HCT116 (cell line): ENCODE measurements around the gene ERVFRD-1. TPM values are rescaled to one million over a fixed set of nuclear protein-coding genes. Genes with fewer than 3 reads are reported as not detected.

Experiments
- ATAC-seq: fragments of 200-7000 bp; cut with Tn5 transposase; 2 replicates; pipeline ENCODE4 v1.9.1; 2020; ENCODE audit warnings: mild to moderate bottlenecking, moderate library complexity
- BruUV-seq: library from RNA; stranded (reverse); fragments of 400-500 nt; replicated peaks from 2 replicates; lab custom pipeline; 2021; lab: Mats Ljungman, UMichigan
- CTCF ChIA-PET: fragments of 300-600 bp; sonication (Branson Sonifier 250); formaldehyde crosslinking; loops from one replicate; lab custom pipeline; 2021; ENCODE audit warnings: antibody characterized with exemption; lab: Charles Lee
- POLR2A ChIA-PET: fragments of 300-600, 350-600 bp; sonication (Branson Sonifier 250); formaldehyde crosslinking; loops from one replicate; lab custom pipeline; 2021; ENCODE audit warnings: antibody characterized with exemption; lab: Charles Lee
- RAD21 ChIA-PET, 2 experiments: fragments of 300-600 bp; sonication (Branson Sonifier 250); formaldehyde crosslinking; loops; one replicate each; lab custom pipeline; 2023; ENCODE audit warnings: low total read pairs in 2 of 2; ENCODE audit not compliant: uncharacterized antibody in 2 of 2, unreplicated experiment in 2 of 2, low non-redundant PET in 1 of 2; lab: Charles Lee
- DNase-seq: peaks from one replicate; pipeline ENCODE4 v3.0.0-alpha.2; 2010; ENCODE audit warnings: low read depth, low spot score
- H2AFZ ChIP-seq: fragments of 200-600 bp; shearing (Covaris generic), sonication (generic); 2 replicates; pipeline ENCODE4 v1.6.1; 2017; ENCODE audit warnings: low read depth, mixed run types, mixed read lengths, antibody characterized with exemption, low read length; ENCODE audit not compliant: poor library complexity, severe bottlenecking
- H3K27ac ChIP-seq: 2 replicates; pipeline ENCODE4 v1.5.1; 2012; ENCODE audit warnings: low read depth, low read length
- H3K27me3 ChIP-seq: fragments of 200-600 bp; sonication (generic); 2 replicates; pipeline ENCODE4 v1.6.1; 2016; ENCODE audit warnings: mixed run types, low read length, mixed read lengths; ENCODE audit not compliant: insufficient read depth
- H3K36me3 ChIP-seq, 2 experiments: fragments of 200-500 bp in 1 of 2; fragments of 200-600 bp in 1 of 2; sonication (Bioruptor generic) in 1 of 2; sonication (generic) in 1 of 2; 2 replicates each; pipeline versions ENCODE4 v1.5.1 to v1.6.1; 2014 to 2016; ENCODE audit warnings: low read length in 2 of 2, inconsistent platforms in 1 of 2, mixed read lengths in 1 of 2, mixed run types in 1 of 2; ENCODE audit not compliant: insufficient read depth in 2 of 2, control insufficient read depth in 1 of 2
- H3K4me1 ChIP-seq, 2 experiments: fragments of 200-600 bp in 1 of 2; sonication (generic) in 1 of 2; 2 replicates each; pipeline versions ENCODE4 v1.5.1 to v1.6.1; 2012 to 2017; ENCODE audit warnings: low read length in 2 of 2, inconsistent platforms in 1 of 2, mild to moderate bottlenecking in 1 of 2, mixed read lengths in 1 of 2, mixed run types in 1 of 2, moderate library complexity in 1 of 2; ENCODE audit not compliant: insufficient read depth in 2 of 2, control insufficient read depth in 1 of 2
- H3K4me2 ChIP-seq: fragments of 200-600 bp; sonication (generic); 2 replicates; pipeline ENCODE4 v1.6.1; 2017; ENCODE audit warnings: mixed run types, low read length, mixed read lengths
- H3K4me3 ChIP-seq, 2 experiments: fragments of 200-600 bp in 1 of 2; sonication (generic) in 1 of 2; replicated peaks in 1 of 2; 2 replicates each; pipeline ENCODE4 v1.5.1; 2011 to 2016; ENCODE audit warnings: low read length in 2 of 2, control low read depth in 1 of 2, low read depth in 1 of 2, mild to moderate bottlenecking in 1 of 2, mixed read lengths in 1 of 2, mixed run types in 1 of 2
- H3K79me2 ChIP-seq: fragments of 200-600 bp; sonication (generic); 2 replicates; pipeline ENCODE4 v1.6.1; 2017; ENCODE audit warnings: mild to moderate bottlenecking, mixed run types, low read length, moderate library complexity, mixed read lengths; ENCODE audit not compliant: insufficient read depth
- H3K9ac ChIP-seq: fragments of 200-600 bp; sonication (generic); 2 replicates; pipeline ENCODE4 v1.6.1; 2016; ENCODE audit warnings: low read length, mixed read lengths
- H3K9me2 ChIP-seq: fragments of 200-600 bp; sonication (generic), shearing (Covaris generic); 2 replicates; pipeline ENCODE4 v1.6.1; 2017; ENCODE audit warnings: mixed run types, mild to moderate bottlenecking, moderate library complexity; ENCODE audit not compliant: insufficient read depth
- H3K9me3 ChIP-seq, 2 experiments: fragments of 200-500 bp in 1 of 2; fragments of 200-600 bp in 1 of 2; sonication (Bioruptor generic) in 1 of 2; sonication (generic) in 1 of 2; 2 replicates each; pipeline ENCODE4 v1.6.1; 2014 to 2017; ENCODE audit warnings: low read length in 2 of 2, mixed read lengths in 2 of 2, inconsistent platforms in 1 of 2, low read depth in 1 of 2, mild to moderate bottlenecking in 1 of 2, mixed run types in 1 of 2, moderate library complexity in 1 of 2; ENCODE audit not compliant: control insufficient read depth in 1 of 2, insufficient read depth in 1 of 2
- H4K20me1 ChIP-seq: fragments of 200-600 bp; sonication (generic), shearing (Covaris generic); 2 replicates; pipeline ENCODE4 v1.6.1; 2017; ENCODE audit warnings: mixed run types, mild to moderate bottlenecking, moderate library complexity; ENCODE audit not compliant: insufficient read depth
- CEBPB ChIP-seq: IDR thresholded peaks from 2 replicates; pipeline ENCODE4 v1.6.1; 2012; ENCODE audit warnings: low read depth
- FOSL1 ChIP-seq: IDR thresholded peaks from 2 replicates; pipeline ENCODE4 v1.6.1; 2012; ENCODE audit warnings: low read depth
- JUND ChIP-seq: IDR thresholded peaks from 2 replicates; pipeline ENCODE4 v1.6.1; 2012
- SP1 ChIP-seq: IDR thresholded peaks from 2 replicates; pipeline ENCODE4 v1.6.1; 2012; ENCODE audit warnings: low read depth
- ZFX ChIP-seq: fragments of 450-650 bp; IDR thresholded peaks from 2 replicates; pipeline ENCODE4 v1.6.1; 2017
- intact Hi-C: fragments of 100-400 bp; cut with micrococcal nuclease; formaldehyde crosslinking; loops from 2 replicates; pipeline ENCODE4 v1.10.0; 2022
- total RNA-seq: library from RNA; stranded (reverse); gene quantifications from one replicate; pipeline ENCODE4 v1.2.1, GENCODE V29; 2021; ENCODE audit not compliant: unreplicated experiment
- TF ChIP-seq, protein P1 (sequence below): IDR thresholded peaks from 2 replicates; pipeline ENCODE4 v1.6.1; 2011; ENCODE audit warnings: mild to moderate bottlenecking, low read length, moderate library complexity; ENCODE audit not compliant: insufficient replicate concordance; ENCODE audit errors: extremely low read depth
- TF ChIP-seq, protein P2 (sequence below): IDR thresholded peaks from 2 replicates; pipeline ENCODE4 v1.6.1; 2012; ENCODE audit warnings: low read depth

The ERVFRD-1 gene
- total RNA-seq, 1 experiment from 2014 or later, result not detected

DNA sequence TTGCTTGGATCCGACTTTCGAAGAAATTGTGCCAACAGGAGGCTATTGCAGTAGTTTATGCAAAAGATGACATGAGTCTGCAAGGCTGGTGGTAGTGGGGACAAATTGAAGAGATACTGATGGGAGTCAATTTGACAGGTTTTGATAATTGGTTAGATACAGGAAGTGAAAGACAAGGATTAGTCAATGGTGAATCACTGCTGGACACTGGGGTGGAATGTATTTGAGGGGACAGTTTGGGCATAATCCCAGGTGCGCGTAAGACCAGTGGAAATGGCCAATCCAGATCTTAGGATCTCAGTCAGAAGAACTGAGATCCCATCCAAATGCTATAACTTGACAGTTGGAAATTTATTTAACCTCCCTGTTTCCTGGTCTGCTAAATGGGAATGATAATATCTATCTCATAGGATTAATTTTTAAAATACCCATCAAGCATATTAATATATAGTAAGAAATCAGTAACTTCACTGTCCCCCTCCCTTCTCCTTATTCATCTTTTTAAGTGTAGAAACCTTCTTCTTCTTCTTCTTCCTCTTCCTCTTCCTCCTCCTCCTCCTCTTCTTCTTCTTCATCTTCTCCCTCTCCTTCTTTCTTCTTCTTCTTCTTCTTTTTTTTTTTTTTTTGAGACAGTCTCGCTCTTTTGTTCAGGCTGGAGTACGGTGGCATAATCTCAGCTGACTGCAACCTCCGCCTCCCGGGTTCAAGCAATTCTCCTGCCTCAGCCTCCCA, 30.9 kb upstream of the ERVFRD-1 start:
- no peak overlapping the region for H3K27ac ChIP-seq
- no peaks in the 10 kb centered on the region for H4K20me1 ChIP-seq
- H3K27me3 ChIP-seq, result no peaks in the 10 kb centered on the region
- no peaks in the 10 kb centered on the region for H3K79me2 ChIP-seq
- no peaks in the 10 kb centered on the region for H3K9me2 ChIP-seq
- CTCF ChIA-PET, result interaction anchor here (1.1 to 3.3 kb wide), 2 partner anchors 354 to 433 kb away, joined by 5 to 21 read pairs; no protein-coding TSS in a partner anchor
- no peak overlapping the region for H3K4me3 ChIP-seq
- 0 out of 2 replicates have a peak overlapping the region, but pooled peaks have one; percentile 6 for H3K4me2 ChIP-seq
- H2AFZ ChIP-seq, result no peak overlapping the region
- no TSS peak for BruUV-seq
- no peaks in the 10 kb centered on the region for H3K9me3 ChIP-seq
- intact Hi-C loops, result loop anchor here (1.0 kb wide), 1 partner anchor 433 kb away; no protein-coding TSS in a partner anchor
- POLR2A ChIA-PET, result no interaction called here
- H3K9ac ChIP-seq, result no peak overlapping the region
- no peaks in the 10 kb centered on the region for H3K36me3 ChIP-seq
- H3K4me1 ChIP-seq, result peaks cover 7 to 28% of the 10 kb centered on the region in 2 experiments; a peak in 3 of 4 replicates
- peak; percentile 66 for TF ChIP-seq FOSL1
- TF ChIP-seq, protein P1, sequence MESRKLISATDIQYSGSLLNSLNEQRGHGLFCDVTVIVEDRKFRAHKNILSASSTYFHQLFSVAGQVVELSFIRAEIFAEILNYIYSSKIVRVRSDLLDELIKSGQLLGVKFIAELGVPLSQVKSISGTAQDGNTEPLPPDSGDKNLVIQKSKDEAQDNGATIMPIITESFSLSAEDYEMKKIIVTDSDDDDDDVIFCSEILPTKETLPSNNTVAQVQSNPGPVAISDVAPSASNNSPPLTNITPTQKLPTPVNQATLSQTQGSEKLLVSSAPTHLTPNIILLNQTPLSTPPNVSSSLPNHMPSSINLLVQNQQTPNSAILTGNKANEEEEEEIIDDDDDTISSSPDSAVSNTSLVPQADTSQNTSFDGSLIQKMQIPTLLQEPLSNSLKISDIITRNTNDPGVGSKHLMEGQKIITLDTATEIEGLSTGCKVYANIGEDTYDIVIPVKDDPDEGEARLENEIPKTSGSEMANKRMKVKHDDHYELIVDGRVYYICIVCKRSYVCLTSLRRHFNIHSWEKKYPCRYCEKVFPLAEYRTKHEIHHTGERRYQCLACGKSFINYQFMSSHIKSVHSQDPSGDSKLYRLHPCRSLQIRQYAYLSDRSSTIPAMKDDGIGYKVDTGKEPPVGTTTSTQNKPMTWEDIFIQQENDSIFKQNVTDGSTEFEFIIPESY, result no peak
- TF ChIP-seq SP1, result peak; percentile 37; the same call in 1 of the 2 replicates
- TF ChIP-seq, protein P2, sequence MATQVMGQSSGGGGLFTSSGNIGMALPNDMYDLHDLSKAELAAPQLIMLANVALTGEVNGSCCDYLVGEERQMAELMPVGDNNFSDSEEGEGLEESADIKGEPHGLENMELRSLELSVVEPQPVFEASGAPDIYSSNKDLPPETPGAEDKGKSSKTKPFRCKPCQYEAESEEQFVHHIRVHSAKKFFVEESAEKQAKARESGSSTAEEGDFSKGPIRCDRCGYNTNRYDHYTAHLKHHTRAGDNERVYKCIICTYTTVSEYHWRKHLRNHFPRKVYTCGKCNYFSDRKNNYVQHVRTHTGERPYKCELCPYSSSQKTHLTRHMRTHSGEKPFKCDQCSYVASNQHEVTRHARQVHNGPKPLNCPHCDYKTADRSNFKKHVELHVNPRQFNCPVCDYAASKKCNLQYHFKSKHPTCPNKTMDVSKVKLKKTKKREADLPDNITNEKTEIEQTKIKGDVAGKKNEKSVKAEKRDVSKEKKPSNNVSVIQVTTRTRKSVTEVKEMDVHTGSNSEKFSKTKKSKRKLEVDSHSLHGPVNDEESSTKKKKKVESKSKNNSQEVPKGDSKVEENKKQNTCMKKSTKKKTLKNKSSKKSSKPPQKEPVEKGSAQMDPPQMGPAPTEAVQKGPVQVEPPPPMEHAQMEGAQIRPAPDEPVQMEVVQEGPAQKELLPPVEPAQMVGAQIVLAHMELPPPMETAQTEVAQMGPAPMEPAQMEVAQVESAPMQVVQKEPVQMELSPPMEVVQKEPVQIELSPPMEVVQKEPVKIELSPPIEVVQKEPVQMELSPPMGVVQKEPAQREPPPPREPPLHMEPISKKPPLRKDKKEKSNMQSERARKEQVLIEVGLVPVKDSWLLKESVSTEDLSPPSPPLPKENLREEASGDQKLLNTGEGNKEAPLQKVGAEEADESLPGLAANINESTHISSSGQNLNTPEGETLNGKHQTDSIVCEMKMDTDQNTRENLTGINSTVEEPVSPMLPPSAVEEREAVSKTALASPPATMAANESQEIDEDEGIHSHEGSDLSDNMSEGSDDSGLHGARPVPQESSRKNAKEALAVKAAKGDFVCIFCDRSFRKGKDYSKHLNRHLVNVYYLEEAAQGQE, result no peak
- TF ChIP-seq CEBPB, result no peak
- peak; percentile 35; the same call in 1 of the 2 replicates for TF ChIP-seq JUND
- no peak for TF ChIP-seq ZFX
- TF ChIP-seq, all 23 proteins: peak for 3
- RAD21 ChIA-PET, result no interaction called here
- DNase-seq (no peak), ATAC-seq (no peak)
